ENCODE measurements around the gene KCNH2. TPM values are rescaled to one million over a fixed set of nuclear protein-coding genes. Genes with fewer than 3 reads are reported as not detected.

KCNH2 gene
- total RNA-seq, 1 experiment from 2014 or later: 0.09 TPM

- Mint-ChIP-seq H3K27ac (ENCODE audit: low read depth, unreplicated experiment) (no peak overlapping the region), H3K4me3 (ENCODE audit: unreplicated experiment) (no peak overlapping the region), H3K36me3 (ENCODE audit: insufficient read depth, unreplicated experiment) (no peaks in the 10 kb centered on the region), H3K27me3 (ENCODE audit: insufficient read depth, unreplicated experiment) (peaks cover 97% of the 10 kb centered on the region), H3K4me1 (ENCODE audit: insufficient read depth, unreplicated experiment) (no peaks in the 10 kb centered on the region), H3K9me3 (ENCODE audit: unreplicated experiment) (no peaks in the 10 kb centered on the region)
- BruUV-seq (replicated peaks): no TSS peak
- TF ChIP-seq CTCF (IDR thresholded peaks at IDR 0.05; ENCODE audit: unreplicated experiment): no peak
- DNase-seq (ENCODE audit: unreplicated experiment): no peak
- CTCF ChIA-PET: interaction anchor here (0.7 to 1.5 kb wide), 3 partner anchors 17 to 70 kb away, joined by 3 to 6 read pairs (median 4); no protein-coding TSS in a partner anchor
- POLR2A ChIA-PET: no interaction called here
- intact Hi-C loops (cut with micrococcal nuclease): no loop called here
Observed at GRCh38 chr7:150914966-150915365, 63.2 kb downstream of the KCNH2 start.

- POLR2A ChIA-PET: no interaction called here
Observed at GRCh38 chr7:150914196-150914595, 63.9 kb downstream of the KCNH2 start.

GRCh38 chr7:150912427-150912826 lies 65.7 kb downstream of the KCNH2 start:
- POLR2A ChIA-PET: interaction anchor here (0.6 kb wide), 2 partner anchors 195 to 1288 kb away, joined by 3 read pairs; no protein-coding TSS in a partner anchor
- Mint-ChIP-seq H3K27me3 (ENCODE audit: insufficient read depth, unreplicated experiment) (peaks cover 72% of the 10 kb centered on the region), H3K9me3 (ENCODE audit: unreplicated experiment) (peaks cover 6% of the 10 kb centered on the region), H3K27ac (ENCODE audit: low read depth, unreplicated experiment) (no peak overlapping the region), H3K36me3 (ENCODE audit: insufficient read depth, unreplicated experiment) (no peaks in the 10 kb centered on the region), H3K4me1 (ENCODE audit: insufficient read depth, unreplicated experiment) (no peaks in the 10 kb centered on the region), H3K4me3 (ENCODE audit: unreplicated experiment) (no peak overlapping the region)
- CTCF ChIA-PET: interaction anchor here (0.6 to 2.0 kb wide), 7 partner anchors 9 to 130 kb away, joined by 3 to 6 read pairs (median 3); no protein-coding TSS in a partner anchor
- TF ChIP-seq CTCF (IDR thresholded peaks at IDR 0.05; ENCODE audit: unreplicated experiment): no peak
- BruUV-seq (replicated peaks): no TSS peak
- DNase-seq (ENCODE audit: unreplicated experiment): no peak
- intact Hi-C loops (cut with micrococcal nuclease): no loop called here

More at GRCh38 chr7:150914196-150914595, 63.9 kb downstream of the KCNH2 start:
- no peaks in the 10 kb centered on the region for H3K4me1 Mint-ChIP-seq (ENCODE audit: insufficient read depth, unreplicated experiment)
- no peak overlapping the region for H3K27ac Mint-ChIP-seq (ENCODE audit: low read depth, unreplicated experiment)
- CTCF ChIA-PET: no interaction called here
- no peaks in the 10 kb centered on the region for H3K36me3 Mint-ChIP-seq (ENCODE audit: insufficient read depth, unreplicated experiment)
- BruUV-seq (replicated peaks): no TSS peak
- no peak for DNase-seq (ENCODE audit: unreplicated experiment)
- intact Hi-C loops (cut with micrococcal nuclease): no loop called here
- peaks cover 90% of the 10 kb centered on the region for H3K27me3 Mint-ChIP-seq (ENCODE audit: insufficient read depth, unreplicated experiment)
- TF ChIP-seq CTCF (IDR thresholded peaks at IDR 0.05; ENCODE audit: unreplicated experiment): no peak
- peaks cover 6% of the 10 kb centered on the region for H3K9me3 Mint-ChIP-seq (ENCODE audit: unreplicated experiment)
- H3K4me3 Mint-ChIP-seq (ENCODE audit: unreplicated experiment): no peak overlapping the region

- TF ChIP-seq CTCF (IDR thresholded peaks at IDR 0.05; ENCODE audit: unreplicated experiment): no peak
- no peak for DNase-seq (ENCODE audit: unreplicated experiment)
- BruUV-seq (replicated peaks): no TSS peak
- H3K27ac Mint-ChIP-seq (ENCODE audit: low read depth, unreplicated experiment): no peak overlapping the region
- no peak overlapping the region for H3K4me3 Mint-ChIP-seq (ENCODE audit: unreplicated experiment)
- POLR2A ChIA-PET: interaction anchor here (0.6 kb wide), 1 partner anchor 1288 kb away, joined by 3 read pairs; no protein-coding TSS in a partner anchor
- no peaks in the 10 kb centered on the region for H3K36me3 Mint-ChIP-seq (ENCODE audit: insufficient read depth, unreplicated experiment)
- intact Hi-C loops (cut with micrococcal nuclease): no loop called here
- peaks cover 65% of the 10 kb centered on the region for H3K27me3 Mint-ChIP-seq (ENCODE audit: insufficient read depth, unreplicated experiment)
- H3K9me3 Mint-ChIP-seq (ENCODE audit: unreplicated experiment): peaks cover 6% of the 10 kb centered on the region
- H3K4me1 Mint-ChIP-seq (ENCODE audit: insufficient read depth, unreplicated experiment): no peaks in the 10 kb centered on the region
- CTCF ChIA-PET: interaction anchor here (0.6 to 2.0 kb wide), 7 partner anchors 13 to 546 kb away, joined by 3 to 10 read pairs (median 4); no protein-coding TSS in a partner anchor
Observed at GRCh38 chr7:150911590-150912267, 66.4 kb downstream of the KCNH2 start.
